ENCODE data around the gene FOXP2.

Gene FOXP2

GRCh38 chr7:114522081-114522480 lies 107.5 kb downstream of the FOXP2 start:
- H3K27me3 ChIP-seq (ENCODE audit: insufficient read depth, low read length, poor library complexity, severe bottlenecking), result no peaks in the 10 kb centered on the region
- no peak overlapping the region for H2AFZ ChIP-seq (ENCODE audit: low read length)
- no peaks in the 10 kb centered on the region for H3K9me3 ChIP-seq (ENCODE audit: insufficient read depth, low read depth, low read length)
- H3F3A ChIP-seq (ENCODE audit: low read depth), result no peaks in the 10 kb centered on the region
- H3K9ac ChIP-seq (ENCODE audit: low read depth, low read length, poor library complexity, severe bottlenecking), result no peak overlapping the region
- no peak overlapping the region for H3K4me3 ChIP-seq (ENCODE audit: low read length, poor library complexity, severe bottlenecking)
- no peaks in the 10 kb centered on the region for H3K9me2 ChIP-seq (replicated peaks; ENCODE audit: low read depth, low read length)
- H3K36me3 ChIP-seq (ENCODE audit: insufficient read depth, low read length), result no peaks in the 10 kb centered on the region
- H3K4me1 ChIP-seq (ENCODE audit: insufficient read depth, low read length, poor library complexity, severe bottlenecking), result no peaks in the 10 kb centered on the region
- H3K4me2 ChIP-seq (ENCODE audit: low read depth, low read length, poor library complexity, severe bottlenecking), result no peak overlapping the region
- no peaks in the 10 kb centered on the region for H3K79me2 ChIP-seq (ENCODE audit: insufficient read depth, low read length)
- TF ChIP-seq EZH2phosphoT487 (IDR thresholded peaks at IDR 0.05; ENCODE audit: borderline replicate concordance) (no peak), CTCF (conservative IDR thresholded peaks at IDR 0.05; ENCODE audit: low read length) (no peak)
- no peaks in the 10 kb centered on the region for H4K20me1 ChIP-seq (ENCODE audit: insufficient read depth, low read length, poor library complexity, severe bottlenecking)

GRCh38 chr7:114527589-114527988 lies 113.0 kb downstream of the FOXP2 start:
- no peaks in the 10 kb centered on the region for H3F3A ChIP-seq (ENCODE audit: low read depth)
- no peaks in the 10 kb centered on the region for H3K79me2 ChIP-seq (ENCODE audit: insufficient read depth, low read length)
- no peaks in the 10 kb centered on the region for H3K9me2 ChIP-seq (replicated peaks; ENCODE audit: low read depth, low read length)
- TF ChIP-seq CTCF (conservative IDR thresholded peaks at IDR 0.05; ENCODE audit: low read length) (no peak), EZH2phosphoT487 (IDR thresholded peaks at IDR 0.05; ENCODE audit: borderline replicate concordance) (no peak)
- no peaks in the 10 kb centered on the region for H3K36me3 ChIP-seq (ENCODE audit: insufficient read depth, low read length)
- H3K9ac ChIP-seq (ENCODE audit: low read depth, low read length, poor library complexity, severe bottlenecking), result no peak overlapping the region
- H3K27me3 ChIP-seq (ENCODE audit: insufficient read depth, low read length, poor library complexity, severe bottlenecking), result no peaks in the 10 kb centered on the region
- H3K4me3 ChIP-seq (ENCODE audit: low read length, poor library complexity, severe bottlenecking), result no peak overlapping the region
- no peaks in the 10 kb centered on the region for H3K9me3 ChIP-seq (ENCODE audit: insufficient read depth, low read depth, low read length)
- H2AFZ ChIP-seq (ENCODE audit: low read length), result no peak overlapping the region
- no peaks in the 10 kb centered on the region for H3K4me1 ChIP-seq (ENCODE audit: insufficient read depth, low read length, poor library complexity, severe bottlenecking)
- no peaks in the 10 kb centered on the region for H4K20me1 ChIP-seq (ENCODE audit: insufficient read depth, low read length, poor library complexity, severe bottlenecking)
- no peak overlapping the region for H3K4me2 ChIP-seq (ENCODE audit: low read depth, low read length, poor library complexity, severe bottlenecking)

GRCh38 chr7:114530057-114530611 lies 115.5 kb downstream of the FOXP2 start:
- Histone ChIP-seq H3K4me3 (ENCODE audit: low read length, poor library complexity, severe bottlenecking) (no peak overlapping the region), H3K9ac (ENCODE audit: low read depth, low read length, poor library complexity, severe bottlenecking) (no peak overlapping the region), H3K9me2 (replicated peaks; ENCODE audit: low read depth, low read length) (no peaks in the 10 kb centered on the region), H3K36me3 (ENCODE audit: insufficient read depth, low read length) (no peaks in the 10 kb centered on the region), H3K27me3 (ENCODE audit: insufficient read depth, low read length, poor library complexity, severe bottlenecking) (no peaks in the 10 kb centered on the region), H3K9me3 (ENCODE audit: insufficient read depth, low read depth, low read length) (no peaks in the 10 kb centered on the region), H3F3A (ENCODE audit: low read depth) (no peaks in the 10 kb centered on the region), H3K4me2 (ENCODE audit: low read depth, low read length, poor library complexity, severe bottlenecking) (no peak overlapping the region), H4K20me1 (ENCODE audit: insufficient read depth, low read length, poor library complexity, severe bottlenecking) (no peaks in the 10 kb centered on the region), H3K79me2 (ENCODE audit: insufficient read depth, low read length) (no peaks in the 10 kb centered on the region), H2AFZ (ENCODE audit: low read length) (no peak overlapping the region), H3K4me1 (ENCODE audit: insufficient read depth, low read length, poor library complexity, severe bottlenecking) (no peaks in the 10 kb centered on the region)
- no peak for TF ChIP-seq CTCF (conservative IDR thresholded peaks at IDR 0.05; ENCODE audit: low read length)
- no peak for TF ChIP-seq EZH2phosphoT487 (IDR thresholded peaks at IDR 0.05; ENCODE audit: borderline replicate concordance)

All from Loucy (cell line).